HG03575 (cell line): Measurements from ENCODE around the gene LGALS9.

Experiments
- ATAC-seq: cut with Tn5 transposase; IDR thresholded peaks from one replicate; pipeline ENCODE4 v1.9.1; 2021; ENCODE audit not compliant: unreplicated experiment, insufficient number of reproducible peaks, low FRiP score; ENCODE audit errors: extremely low read depth

Gene LGALS9

DNA sequence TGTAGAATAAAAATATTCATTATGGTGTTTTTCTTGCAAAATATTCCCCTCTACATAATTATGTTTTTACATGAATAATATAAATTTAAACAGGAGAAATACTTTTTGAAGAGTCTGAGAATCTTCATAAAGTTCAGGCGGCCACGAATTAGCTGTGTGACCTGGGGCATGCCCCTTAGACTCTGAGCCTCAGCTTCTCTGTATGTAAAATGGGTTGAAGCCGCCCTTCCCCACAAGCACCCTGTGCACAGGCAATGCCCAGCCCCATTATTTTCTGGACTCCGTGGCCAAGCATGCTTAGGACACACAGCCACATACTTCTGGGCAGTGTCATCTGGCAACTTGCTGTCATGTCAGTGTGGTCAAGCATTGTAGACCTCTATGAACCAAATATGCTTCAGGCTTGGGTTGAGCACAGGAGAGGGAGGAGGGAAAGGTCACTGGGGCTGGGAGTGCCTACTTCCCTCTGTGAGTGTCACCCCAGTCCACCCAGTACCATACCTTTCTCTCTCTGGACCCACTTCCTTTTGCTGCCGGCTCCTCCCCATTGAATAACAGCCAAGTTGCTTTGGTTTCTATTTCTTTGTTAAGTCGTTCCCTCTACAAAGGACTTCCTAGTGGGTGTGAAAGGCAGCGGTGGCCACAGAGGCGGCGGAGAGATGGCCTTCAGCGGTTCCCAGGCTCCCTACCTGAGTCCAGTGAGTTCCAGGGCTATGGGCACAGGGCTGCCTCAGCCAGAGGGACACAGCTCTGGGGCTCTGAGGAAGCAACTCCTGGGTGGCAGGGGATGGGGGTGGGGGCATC lies at the start of gene LGALS9:
Gene LGALS9 (plus strand): TSS at position 582 of the 804 bp plus-strand sequence. CDS start 78 bp downstream, at position 660.
- ATAC-seq: no peak

DNA sequence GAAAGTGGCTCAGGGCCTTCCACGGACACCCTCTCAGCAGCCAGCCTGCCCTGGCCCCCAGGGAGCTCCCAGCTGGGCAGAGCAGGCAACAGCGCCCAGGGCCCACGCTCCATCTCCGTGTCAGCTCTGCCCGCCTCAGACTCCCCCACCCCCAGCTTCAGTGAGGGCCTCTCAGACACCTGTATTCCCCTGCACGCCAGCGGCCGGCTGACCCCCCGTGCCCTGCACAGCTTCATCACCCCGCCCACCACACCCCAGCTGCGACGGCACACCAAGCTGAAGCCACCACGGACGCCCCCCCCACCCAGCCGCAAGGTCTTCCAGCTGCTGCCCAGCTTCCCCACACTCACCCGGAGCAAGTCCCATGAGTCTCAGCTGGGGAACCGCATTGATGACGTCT lies 48.3 kb upstream of the LGALS9 start:
- ATAC-seq: no peak

DNA sequence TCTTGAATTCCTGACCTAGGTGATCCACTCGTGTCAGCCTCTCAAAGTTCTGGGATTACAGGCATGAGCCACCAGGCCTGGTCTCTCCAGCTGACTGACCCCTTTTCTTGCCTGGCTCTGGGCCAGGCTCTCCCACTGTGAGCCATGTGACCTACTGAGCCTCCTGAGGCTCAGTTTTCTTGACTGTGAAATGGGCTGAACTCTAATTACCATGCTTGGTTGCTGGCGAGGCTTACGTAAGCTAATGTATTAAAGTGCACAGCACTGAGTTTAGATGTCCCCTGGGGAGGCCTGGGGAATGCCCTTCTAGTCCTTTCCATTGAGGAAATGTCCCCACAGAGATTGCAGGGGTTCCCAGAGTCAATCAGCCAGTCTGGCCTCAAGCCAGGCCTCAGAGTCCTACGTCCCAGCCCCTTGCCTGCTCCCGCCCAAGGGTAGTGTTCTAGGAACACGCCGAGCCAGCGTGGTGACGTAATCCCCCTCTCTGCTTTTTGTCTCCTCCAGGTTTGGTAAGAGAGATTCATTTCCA lies 45.8 kb upstream of the LGALS9 start:
- ATAC-seq: no peak

DNA sequence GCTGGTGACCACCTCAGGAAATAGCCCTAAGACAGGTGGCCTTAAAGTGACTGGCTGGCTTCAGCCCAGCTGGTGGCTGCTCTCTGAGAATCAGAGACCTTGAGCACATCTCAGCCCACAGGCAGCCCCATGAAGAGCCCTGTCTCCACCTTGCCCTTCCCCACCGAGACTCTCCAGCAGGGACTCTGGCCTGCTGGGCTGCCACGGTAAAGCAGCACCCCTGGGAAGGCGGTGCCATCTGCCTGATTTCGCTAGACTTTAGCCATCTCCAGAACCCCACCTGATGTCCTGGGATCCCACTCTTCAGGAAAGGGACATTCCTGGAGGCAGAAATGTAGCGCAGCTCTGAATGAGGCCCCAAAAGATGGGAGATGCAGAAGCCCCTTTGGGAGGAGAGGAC lies 45.2 kb upstream of the LGALS9 start:
- ATAC-seq: no peak

DNA sequence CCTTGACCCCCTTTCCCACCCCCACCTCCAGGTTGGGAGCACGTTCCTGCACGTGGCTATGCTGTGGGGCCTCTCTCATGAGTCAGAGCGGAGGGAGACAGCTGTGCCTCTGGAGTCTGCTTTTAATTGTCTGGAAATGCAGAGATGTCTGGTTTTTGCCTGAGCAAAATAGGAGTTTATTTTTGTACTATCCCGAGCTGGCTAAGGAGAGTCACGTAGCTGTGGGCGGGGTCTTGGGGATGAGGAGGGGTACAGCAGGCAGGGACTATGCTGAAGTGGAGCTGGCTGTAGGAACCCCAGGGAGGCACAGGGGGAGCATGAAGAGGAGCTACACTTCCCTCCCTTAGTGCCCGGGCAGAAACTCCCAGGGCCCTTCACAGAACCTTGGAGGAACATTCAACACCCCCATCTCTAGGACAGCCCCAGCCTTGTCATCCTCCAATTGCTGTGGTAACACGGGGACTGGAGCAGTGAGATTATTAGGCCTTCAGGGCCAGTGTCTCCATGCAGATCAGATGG lies 44.7 kb upstream of the LGALS9 start:
- ATAC-seq: no peak

DNA sequence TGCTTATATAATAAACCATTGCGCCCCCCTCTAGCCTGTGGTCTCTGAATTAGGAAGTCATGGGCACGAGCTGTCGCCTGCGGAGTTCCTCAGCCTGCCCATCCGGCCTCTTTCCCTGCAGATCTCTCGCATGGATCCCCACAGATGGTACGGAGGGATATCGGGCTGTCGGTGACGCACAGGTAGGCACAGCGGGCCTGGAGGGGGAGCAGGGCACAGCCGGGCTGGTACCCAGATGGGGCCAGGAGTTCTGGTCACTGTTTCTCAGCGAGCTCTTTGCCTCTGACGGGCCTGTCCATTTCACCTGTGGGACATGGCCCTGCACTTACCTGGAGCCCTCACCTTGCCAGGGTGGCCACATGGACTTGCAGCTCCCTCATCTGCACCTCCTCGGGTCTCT lies 42.6 kb upstream of the LGALS9 start:
- ATAC-seq: no peak

DNA sequence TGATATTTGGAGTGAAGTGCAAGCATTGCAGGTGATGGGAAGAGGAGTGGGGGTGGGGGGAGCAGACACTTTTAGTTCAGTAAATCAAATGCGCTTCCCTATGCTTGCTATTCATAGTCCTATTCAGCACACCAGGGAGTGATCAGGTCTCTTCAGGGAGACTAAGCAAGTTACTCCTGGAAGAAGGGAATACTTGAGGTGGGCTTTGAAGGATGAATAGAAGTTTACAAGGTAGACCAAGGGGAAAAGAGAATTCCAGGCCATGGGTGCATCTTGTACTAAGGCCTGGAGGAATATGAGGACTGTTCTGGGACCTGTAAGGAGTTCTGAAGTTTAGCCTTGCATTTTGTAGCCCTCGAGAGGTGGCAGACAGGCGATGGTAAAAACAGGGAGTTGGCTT lies 40.1 kb upstream of the LGALS9 start:
- no peak for ATAC-seq

DNA sequence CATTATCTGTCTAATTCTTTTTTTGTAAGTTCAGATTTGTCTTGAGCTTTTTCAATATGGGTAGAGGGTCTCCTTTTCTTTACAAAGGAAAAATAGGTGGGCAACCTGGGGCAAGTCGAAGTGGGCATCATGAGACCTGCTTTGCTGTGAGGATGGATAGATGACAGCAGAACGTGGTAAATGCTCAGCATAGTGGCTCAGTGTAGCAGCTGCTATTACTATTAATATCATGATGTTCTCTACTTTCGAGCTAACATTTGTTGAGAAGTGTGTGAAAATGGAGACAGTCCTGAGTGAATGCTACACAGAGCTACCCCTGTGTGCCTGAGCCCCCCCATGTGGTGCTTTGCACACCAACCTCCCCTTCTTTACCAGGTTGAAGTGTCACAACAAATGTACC lies 39.0 kb upstream of the LGALS9 start:
- ATAC-seq: no peak

DNA sequence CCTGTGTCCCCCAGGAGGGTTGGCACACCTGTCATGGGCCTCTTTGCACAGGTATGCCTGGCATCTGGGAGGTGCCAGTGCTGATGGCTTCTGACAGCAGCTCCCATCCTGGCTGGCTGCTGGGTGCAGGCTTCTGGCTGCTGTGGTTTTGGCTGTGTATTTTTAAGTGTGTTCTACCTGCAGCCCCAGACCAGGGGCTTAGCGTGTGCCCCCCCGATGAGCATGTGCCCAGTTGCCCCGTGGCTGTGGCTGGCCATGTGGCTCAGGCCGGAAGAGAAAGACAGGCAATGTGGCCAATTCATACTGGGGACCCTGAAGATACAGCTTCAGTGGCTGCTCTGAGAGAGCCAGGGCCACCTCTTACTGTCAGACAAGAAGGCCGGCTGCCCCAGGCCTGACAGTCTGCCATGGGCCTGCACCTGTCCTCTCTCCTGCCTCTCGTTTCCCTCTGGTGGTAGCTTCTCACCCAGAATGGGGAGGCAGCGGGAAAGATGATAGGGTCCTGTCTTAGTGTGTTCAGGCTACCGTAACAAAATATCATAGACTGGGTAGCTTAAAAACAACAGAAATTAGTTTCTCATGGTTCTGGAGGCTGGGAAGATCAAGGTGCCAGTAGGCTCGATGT lies 37.6 kb upstream of the LGALS9 start:
- ATAC-seq: no peak

DNA sequence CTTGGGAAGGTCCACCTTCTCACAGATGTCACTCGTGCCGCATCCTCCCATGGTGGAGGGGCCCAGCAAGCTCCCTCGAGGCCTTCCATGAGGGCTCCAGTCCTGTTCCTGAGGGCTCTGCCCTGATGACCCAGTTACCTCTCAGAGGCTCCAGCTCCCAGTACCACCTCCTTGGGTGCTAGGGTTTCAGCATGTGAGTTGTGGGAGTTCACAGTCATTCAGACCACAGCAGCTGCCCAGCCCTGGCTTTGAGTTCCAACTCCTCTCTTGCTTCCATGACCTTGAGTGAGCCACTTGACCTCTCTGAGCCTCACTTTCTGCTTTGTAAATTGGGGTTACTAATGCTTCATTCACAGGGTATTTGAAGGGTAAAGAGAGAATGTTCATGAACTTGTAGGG lies 37.1 kb upstream of the LGALS9 start:
- no peak for ATAC-seq

DNA sequence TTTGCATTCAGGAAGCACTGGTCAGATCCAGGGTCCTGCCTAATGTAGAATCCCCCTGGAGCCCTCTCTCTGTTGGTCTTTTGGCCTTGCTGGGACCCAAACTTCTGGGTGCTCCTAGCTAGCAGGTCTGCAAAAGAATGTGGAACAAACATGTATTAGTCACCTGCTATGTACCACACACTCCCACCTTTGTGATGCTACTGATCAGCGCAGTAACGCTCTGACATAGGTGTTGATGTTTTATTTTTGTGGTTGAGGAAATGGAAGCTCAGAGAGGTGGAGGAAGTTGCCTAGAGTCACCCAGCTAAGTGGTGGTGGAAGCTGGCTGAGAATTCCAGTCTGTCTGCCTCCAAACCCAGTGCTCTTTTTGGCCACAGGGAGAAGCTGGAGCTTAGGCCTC lies 35.8 kb upstream of the LGALS9 start:
- ATAC-seq: no peak

DNA sequence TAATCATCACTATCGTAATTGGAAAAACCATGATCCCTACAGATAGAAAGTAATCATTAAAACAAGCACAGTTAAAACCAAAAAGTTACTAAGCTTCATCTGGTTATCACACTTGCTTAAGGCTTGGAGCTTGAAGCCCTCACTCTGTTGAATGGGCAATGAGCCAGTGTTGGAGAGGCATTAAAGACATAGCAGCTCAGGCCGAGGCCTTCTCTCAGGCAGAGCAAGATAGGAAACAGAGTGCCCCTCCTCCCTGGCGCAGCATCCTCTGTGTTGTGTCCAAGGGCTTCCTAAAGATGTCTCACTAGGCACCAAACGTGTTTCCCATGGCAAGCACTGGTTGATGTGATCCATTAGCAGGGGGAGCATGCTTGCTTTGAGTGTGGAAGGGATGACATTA lies 34.9 kb upstream of the LGALS9 start:
- no peak for ATAC-seq

DNA sequence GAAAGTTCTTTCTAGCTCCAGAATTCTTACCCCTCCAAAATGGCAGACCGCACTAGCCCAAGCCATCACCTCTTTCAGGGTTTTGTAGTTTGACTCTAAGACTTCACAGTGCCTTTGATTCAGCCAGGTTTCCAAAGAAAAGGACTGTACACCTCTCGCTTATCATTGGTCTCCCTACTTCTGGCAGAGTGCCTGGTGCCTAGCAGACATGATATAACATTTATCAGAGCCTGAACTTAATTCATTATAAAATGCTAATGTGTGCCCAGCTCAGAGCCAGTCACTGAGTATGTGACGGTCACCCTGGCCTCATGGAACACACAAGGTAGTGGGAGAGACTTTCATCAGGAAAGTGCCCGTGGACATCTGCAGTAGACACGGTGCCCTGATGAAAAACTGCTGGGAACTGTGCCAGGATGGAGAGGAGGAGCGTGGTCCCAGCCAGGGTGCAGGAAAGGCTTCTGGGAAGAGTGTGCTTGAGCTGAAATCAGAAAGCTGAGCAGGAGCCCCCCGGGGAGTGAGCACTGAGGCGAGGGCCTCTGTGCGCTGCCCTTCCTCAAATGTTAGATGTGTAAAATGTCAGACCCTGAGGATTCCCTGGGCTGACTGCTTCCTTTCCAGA lies 34.3 kb upstream of the LGALS9 start:
- no peak for ATAC-seq

DNA sequence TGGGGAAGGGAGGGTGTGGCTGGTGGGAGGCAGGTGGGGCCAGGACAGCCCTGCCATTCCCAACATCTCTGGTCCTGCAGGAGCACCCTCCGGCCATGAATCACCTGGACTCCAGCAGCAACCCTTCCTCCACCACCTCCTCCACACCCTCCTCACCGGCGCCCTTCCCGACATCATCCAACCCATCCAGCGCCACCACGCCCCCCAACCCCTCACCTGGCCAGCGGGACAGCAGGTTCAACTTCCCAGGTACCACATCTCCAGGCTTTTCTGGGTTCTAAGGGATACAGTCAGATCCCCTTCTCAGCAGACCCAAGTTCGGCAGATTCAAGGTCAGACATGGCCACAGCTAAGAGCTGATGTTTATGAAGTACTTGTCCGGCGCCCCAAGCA lies 33.8 kb upstream of the LGALS9 start:
- no peak for ATAC-seq

DNA sequence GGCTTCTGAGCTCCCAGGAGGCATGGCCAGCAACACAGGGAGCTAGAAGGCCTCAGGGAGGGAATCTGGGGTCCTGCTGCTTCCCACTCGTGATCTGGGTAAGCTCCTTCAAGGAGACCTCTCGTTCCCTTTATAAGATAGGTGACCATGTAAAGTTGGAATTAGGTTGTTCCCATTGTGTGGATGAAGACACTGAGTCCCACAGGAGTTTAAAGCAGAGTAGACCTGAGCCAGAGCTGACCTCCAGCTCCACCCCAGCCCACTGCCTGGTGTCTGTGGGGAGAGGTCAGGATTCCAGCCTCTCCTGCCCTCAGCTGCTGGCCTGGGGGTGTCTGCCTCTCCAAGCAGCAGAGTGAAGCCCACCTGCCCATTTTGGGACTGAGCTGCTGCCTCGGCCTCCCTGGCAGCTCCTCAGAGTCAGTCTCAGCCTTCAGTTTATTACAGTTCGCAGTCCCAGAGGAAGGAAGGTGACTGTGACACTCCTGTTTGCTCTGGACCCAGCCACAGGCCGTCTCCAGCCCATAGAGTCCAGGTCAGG lies 33.1 kb upstream of the LGALS9 start:
- ATAC-seq: no peak

DNA sequence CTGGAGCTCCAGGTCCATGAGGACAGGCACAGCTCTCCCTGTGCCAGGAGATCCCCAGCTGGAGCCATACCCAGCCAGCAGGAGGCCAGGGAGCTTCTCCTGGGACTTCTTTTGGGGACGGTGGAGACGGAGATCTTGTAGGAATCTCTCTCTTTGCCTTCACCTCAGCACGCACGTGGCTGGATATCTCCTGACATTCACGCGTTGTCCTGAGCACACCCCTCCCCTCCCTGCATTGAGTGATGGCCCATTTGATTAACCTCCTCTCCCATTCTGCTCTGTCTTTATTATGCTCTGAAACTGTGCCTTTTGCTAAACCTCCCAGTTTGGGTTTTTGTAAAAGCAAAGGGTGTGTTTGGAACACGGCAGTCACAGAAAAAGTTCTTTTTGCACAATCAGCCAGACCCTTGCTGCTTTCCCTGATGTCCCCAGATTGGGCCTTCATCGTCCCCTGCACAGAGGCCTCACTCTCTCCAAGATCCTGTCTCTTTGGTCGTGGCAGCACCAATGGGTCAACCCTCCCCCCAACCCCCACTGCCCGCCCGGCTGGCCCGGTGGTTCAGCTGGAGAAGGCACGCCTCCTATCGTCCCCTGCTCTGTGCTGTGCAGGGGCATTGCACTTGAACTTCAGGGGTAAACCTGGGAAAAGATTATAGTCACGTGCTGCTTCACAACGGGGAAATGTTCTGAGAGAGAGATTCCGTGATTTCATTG lies 32.5 kb upstream of the LGALS9 start:
- no peak for ATAC-seq

DNA sequence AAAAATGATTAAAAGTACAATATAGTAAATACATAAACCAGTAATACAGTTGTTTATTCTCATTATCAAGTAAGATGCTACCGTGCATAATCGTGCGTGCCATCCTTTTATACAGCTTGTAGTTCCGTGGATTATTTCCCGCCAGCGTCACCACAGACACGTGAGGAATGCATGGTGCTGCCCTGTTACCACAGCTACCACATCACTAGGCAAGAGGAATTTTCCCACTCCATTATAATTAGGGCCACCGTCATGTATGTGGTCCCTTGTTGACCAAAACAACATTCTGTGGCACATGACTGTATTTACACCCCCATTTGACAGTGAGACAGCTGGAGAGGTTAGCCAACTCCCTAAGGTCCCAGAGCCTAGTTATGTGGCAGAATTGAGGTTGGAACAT lies 30.5 kb upstream of the LGALS9 start:
- ATAC-seq: no peak

DNA sequence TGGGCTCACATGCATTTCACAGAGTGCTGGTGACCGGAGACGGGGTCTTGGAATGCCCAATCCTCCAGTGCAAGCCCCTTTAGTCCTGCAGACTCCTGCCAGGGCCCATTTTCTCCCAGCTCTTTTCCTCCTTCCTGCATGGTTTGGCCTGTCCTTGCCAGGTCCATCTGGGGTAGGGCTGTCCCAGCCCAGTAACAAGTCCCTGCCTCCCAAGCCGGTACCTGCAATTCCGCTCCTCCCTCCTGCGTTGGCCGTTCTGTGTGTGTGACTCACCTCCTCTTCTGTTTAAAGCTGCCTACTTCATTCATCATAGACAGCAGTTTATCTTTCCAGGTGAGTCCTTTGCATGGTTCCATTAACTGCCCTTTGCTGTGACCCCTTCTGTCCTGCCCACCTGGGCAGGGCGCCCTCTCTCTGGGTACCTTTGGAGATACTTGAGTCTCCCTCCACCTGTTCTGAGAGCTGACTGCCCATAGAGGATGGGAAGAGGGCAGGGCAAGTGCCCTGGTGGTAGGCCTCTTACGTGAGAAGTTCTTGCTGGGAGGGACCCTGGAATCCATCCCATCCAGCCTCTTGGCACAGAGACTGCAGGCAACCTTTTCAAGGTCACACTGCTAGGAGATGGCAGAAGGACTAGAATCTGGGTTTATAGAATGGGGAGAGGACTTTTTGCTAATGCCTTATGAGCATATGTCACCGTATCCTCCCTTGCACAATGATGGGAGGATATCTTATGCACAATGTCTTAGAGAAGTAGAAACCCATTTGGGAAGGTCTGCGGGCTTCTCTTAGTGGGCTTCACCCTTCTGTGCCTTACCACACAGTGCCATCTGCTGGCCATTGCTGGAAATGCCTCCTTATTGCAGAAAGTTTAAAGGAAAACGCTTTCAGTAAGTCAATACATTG lies 29.7 kb upstream of the LGALS9 start:
- no peak for ATAC-seq
